ENCODE results near the gene PEX6. TPM values are rescaled to one million over a fixed set of nuclear protein-coding genes. Genes with fewer than 3 reads are reported as not detected.

The PEX6 gene
- total RNA-seq, 6 experiments from 2014 or later: 20.3 to 31.7 (median 22.4) TPM

- H3K27ac Mint-ChIP-seq: peak overlapping the region; percentile 93
- no peaks in the 10 kb centered on the region for H3K9me3 Mint-ChIP-seq
- no peak for TF ChIP-seq CTCF (IDR thresholded peaks at IDR 0.05)
- peaks cover 36% of the 10 kb centered on the region for H3K4me1 Mint-ChIP-seq (ENCODE audit: low read depth)
- peak overlapping the region; percentile 97 for H3K4me3 Mint-ChIP-seq
- peak; percentile 77 for DNase-seq
- peaks cover 4% of the 10 kb centered on the region; the same call in 1 of the 2 replicates for H3K36me3 Mint-ChIP-seq (ENCODE audit: low read depth)
- H3K27me3 Mint-ChIP-seq (ENCODE audit: insufficient read depth): peaks cover 1% of the 10 kb centered on the region
Measured at GRCh38 chr6:42929821-42930360, 49.1 kb downstream of the PEX6 start.

- Mint-ChIP-seq H3K4me1 (ENCODE audit: low read depth) (peaks cover 36% of the 10 kb centered on the region), H3K27ac (peak within 1 kb of the TSS; percentile 93), H3K27me3 (ENCODE audit: insufficient read depth) (peaks cover 1% of the 10 kb centered on the region), H3K4me3 (peak within 1 kb of the TSS; percentile 97), H3K9me3 (no peaks in the 10 kb centered on the region), H3K36me3 (ENCODE audit: low read depth) (peaks cover 4% of the 10 kb centered on the region; the same call in 1 of the 2 replicates)
- peak; percentile 98 for DNase-seq
- TF ChIP-seq CTCF (IDR thresholded peaks at IDR 0.05): no peak
Measured at GRCh38 chr6:42928986-42929820, 49.8 kb downstream of the PEX6 start, which contains the start of gene CNPY3. Gene CNPY3, plus strand, starts transcription at chr6:42929480. Its CDS starts 91 bp downstream, at chr6:42929571.

- Mint-ChIP-seq H3K9me3 (no peaks in the 10 kb centered on the region), H3K4me1 (ENCODE audit: low read depth) (peaks cover 19% of the 10 kb centered on the region), H3K36me3 (ENCODE audit: low read depth) (peaks cover 3% of the 10 kb centered on the region; the same call in 1 of the 2 replicates), H3K27me3 (ENCODE audit: insufficient read depth) (peaks cover 1% of the 10 kb centered on the region), H3K4me3 (no peak overlapping the region), H3K27ac (no peak overlapping the region)
- no peak for DNase-seq
- no peak for TF ChIP-seq CTCF (IDR thresholded peaks at IDR 0.05)
Measured at GRCh38 chr6:42925248-42925857, 53.6 kb downstream of the PEX6 start.

GRCh38 chr6:42923666-42924065 is 55.3 kb downstream of the PEX6 start:
- no peak overlapping the region for H3K27ac Mint-ChIP-seq
- H3K4me1 Mint-ChIP-seq (ENCODE audit: low read depth): peaks cover 14% of the 10 kb centered on the region
- H3K27me3 Mint-ChIP-seq (ENCODE audit: insufficient read depth): peaks cover 1% of the 10 kb centered on the region; the same call in 1 of the 2 replicates
- no peaks in the 10 kb centered on the region for H3K9me3 Mint-ChIP-seq
- TF ChIP-seq CTCF (IDR thresholded peaks at IDR 0.05): no peak
- no peaks in the 10 kb centered on the region for H3K36me3 Mint-ChIP-seq (ENCODE audit: low read depth)
- DNase-seq: no peak
- no peak overlapping the region for H3K4me3 Mint-ChIP-seq

GRCh38 chr6:42921801-42922200 is 57.2 kb downstream of the PEX6 start:
- Mint-ChIP-seq H3K4me1 (ENCODE audit: low read depth) (peaks cover 8% of the 10 kb centered on the region), H3K4me3 (no peak overlapping the region), H3K27ac (no peak overlapping the region), H3K27me3 (ENCODE audit: insufficient read depth) (peaks cover 1% of the 10 kb centered on the region; the same call in 1 of the 2 replicates), H3K36me3 (ENCODE audit: low read depth) (no peaks in the 10 kb centered on the region), H3K9me3 (no peaks in the 10 kb centered on the region)
- TF ChIP-seq CTCF (IDR thresholded peaks at IDR 0.05): no peak
- DNase-seq: no peak
